ENCODE data around the gene RIPOR3.
"Not testable (repeated sequence)": the region's sequence is repeated elsewhere in the genome, so short reads cannot be mapped to it uniquely, and the experiment has no call there.

DNA sequence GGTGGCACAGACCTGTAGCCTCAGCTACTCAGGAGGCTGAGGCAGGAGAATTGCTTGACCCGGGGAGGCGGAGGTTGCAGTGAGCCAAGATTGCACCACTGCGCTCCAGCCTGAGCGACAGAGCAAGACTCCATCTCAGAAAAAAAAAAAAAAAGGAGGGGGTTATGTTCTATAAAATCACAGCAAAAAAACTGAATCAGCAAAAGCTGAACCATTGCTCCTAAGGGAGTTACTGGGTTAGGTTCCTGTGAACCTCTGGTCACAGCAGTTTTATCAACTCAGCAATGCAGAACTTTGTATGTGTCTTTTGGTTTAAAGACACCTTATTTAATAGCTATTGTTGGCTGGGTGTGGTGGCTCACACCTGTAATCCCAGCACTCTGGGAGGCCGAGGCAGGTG lies 92.6 kb downstream of the RIPOR3 start:
- TF ChIP-seq, protein P1, sequence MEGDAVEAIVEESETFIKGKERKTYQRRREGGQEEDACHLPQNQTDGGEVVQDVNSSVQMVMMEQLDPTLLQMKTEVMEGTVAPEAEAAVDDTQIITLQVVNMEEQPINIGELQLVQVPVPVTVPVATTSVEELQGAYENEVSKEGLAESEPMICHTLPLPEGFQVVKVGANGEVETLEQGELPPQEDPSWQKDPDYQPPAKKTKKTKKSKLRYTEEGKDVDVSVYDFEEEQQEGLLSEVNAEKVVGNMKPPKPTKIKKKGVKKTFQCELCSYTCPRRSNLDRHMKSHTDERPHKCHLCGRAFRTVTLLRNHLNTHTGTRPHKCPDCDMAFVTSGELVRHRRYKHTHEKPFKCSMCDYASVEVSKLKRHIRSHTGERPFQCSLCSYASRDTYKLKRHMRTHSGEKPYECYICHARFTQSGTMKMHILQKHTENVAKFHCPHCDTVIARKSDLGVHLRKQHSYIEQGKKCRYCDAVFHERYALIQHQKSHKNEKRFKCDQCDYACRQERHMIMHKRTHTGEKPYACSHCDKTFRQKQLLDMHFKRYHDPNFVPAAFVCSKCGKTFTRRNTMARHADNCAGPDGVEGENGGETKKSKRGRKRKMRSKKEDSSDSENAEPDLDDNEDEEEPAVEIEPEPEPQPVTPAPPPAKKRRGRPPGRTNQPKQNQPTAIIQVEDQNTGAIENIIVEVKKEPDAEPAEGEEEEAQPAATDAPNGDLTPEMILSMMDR (IDR thresholded peaks at IDR 0.05; ENCODE audit: insufficient read depth, low read length, poor library complexity, severe bottlenecking) = not testable (repeated sequence)
- TF ChIP-seq EZH2phosphoT487 (conservative IDR thresholded peaks at IDR 0.05; ENCODE audit: low read length) = not testable (repeated sequence)
